ENCODE data around the gene LSP1.

DNA sequence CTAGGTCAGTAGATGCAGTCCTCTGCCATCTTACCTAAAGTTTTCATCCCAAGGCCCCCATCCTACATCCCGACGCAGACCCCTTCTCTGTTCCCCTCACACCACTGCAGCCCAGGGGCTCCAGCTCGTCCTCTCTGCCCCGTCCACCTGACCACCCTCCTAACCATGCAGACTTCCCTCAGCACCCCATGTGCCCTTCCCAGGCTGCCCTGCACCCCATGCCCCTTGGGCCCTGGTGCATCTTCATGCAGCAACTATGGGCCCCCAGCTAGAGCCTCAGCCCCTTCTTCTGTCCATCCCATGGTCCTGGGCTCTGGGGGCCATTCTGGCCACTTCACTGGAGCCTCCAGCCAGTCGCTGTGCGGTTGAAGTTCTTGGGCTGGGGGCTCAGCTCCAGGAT is 35.9 kb downstream of the LSP1 start:
- TF ChIP-seq EZH2phosphoT487 (IDR thresholded peaks at IDR 0.05; ENCODE audit: low read length) (no peak), CTCF (IDR thresholded peaks at IDR 0.05; ENCODE audit: low read length) (no peak)

All from MM.1S (cell line).